Measurements from ENCODE around the gene STAM2.
"Not testable (repeated sequence)": the region's sequence is repeated elsewhere in the genome, so short reads cannot be mapped to it uniquely, and the experiment has no call there.

DNA sequence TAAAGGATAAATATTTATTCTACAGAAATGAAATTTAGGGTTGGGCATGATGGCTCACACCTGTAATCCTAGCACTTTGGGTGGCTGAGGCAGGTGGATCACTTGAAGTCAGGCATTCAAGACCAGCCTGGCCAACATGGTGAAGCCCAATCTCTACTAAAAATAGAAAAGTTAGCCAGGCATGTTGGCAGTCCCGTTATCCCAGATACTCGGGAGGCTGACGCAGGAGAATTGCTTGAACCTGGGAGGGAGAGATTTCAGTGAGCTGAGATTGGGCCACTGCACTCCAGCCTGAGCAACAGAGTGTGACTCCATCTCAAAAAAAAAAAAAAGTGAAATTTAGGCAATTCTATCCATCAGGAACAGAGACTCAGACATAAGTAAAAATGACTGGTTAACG, 84.8 kb downstream of the STAM2 start:
- TF ChIP-seq, protein P1, sequence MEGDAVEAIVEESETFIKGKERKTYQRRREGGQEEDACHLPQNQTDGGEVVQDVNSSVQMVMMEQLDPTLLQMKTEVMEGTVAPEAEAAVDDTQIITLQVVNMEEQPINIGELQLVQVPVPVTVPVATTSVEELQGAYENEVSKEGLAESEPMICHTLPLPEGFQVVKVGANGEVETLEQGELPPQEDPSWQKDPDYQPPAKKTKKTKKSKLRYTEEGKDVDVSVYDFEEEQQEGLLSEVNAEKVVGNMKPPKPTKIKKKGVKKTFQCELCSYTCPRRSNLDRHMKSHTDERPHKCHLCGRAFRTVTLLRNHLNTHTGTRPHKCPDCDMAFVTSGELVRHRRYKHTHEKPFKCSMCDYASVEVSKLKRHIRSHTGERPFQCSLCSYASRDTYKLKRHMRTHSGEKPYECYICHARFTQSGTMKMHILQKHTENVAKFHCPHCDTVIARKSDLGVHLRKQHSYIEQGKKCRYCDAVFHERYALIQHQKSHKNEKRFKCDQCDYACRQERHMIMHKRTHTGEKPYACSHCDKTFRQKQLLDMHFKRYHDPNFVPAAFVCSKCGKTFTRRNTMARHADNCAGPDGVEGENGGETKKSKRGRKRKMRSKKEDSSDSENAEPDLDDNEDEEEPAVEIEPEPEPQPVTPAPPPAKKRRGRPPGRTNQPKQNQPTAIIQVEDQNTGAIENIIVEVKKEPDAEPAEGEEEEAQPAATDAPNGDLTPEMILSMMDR (IDR thresholded peaks at IDR 0.05; ENCODE audit: low read length) = not testable (repeated sequence)
- TF ChIP-seq EZH2phosphoT487 (IDR thresholded peaks at IDR 0.05; ENCODE audit: low read length) = not testable (repeated sequence)
